Measurements from ENCODE around the gene METTL27. TPM values are rescaled to one million over a fixed set of nuclear protein-coding genes. Genes with fewer than 3 reads are reported as not detected.
"Not testable (repeated sequence)": the region's sequence is repeated elsewhere in the genome, so short reads cannot be mapped to it uniquely, and the experiment has no call there.

METTL27 gene
- total RNA-seq, 1 experiment from 2014 or later, result 2.9 TPM

DNA sequence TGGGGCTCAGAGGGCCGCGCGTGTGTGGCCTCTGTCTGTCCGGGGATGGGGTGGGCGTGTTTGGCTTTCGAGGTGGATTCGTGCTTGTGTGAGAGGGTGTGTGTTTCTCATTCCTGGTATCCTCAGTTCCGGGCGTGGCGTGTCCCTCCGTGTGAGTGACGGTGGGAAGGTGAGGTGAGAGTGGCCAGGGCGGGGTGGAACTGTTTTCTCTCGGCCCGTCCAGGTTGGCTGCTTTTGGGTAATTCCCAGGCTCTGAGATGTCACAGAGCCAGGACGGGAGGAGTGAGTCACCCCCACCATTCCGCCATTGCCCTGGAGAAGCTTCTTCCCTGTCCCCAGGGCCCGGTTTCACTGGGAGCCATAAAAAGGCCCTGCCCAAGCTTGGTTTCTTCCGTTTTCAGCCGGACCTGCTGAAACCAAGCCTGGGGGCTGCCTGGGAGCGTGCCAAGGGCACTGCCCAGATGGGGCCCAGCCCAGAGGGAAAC, 32.8 kb downstream of the METTL27 start:
- no peak for DNase-seq (ENCODE audit: low read depth in 1 of 2, low spot score in 2 of 2)
- Histone ChIP-seq H3K9me3 (replicated peaks) (no peaks in the 10 kb centered on the region), H3K4me1 (replicated peaks) (no peaks in the 10 kb centered on the region), H3K27ac (no peak overlapping the region), H3K4me3 (no peak overlapping the region), H3K27me3 (replicated peaks) (no peaks in the 10 kb centered on the region), H3K36me3 (no peaks in the 10 kb centered on the region)

DNA sequence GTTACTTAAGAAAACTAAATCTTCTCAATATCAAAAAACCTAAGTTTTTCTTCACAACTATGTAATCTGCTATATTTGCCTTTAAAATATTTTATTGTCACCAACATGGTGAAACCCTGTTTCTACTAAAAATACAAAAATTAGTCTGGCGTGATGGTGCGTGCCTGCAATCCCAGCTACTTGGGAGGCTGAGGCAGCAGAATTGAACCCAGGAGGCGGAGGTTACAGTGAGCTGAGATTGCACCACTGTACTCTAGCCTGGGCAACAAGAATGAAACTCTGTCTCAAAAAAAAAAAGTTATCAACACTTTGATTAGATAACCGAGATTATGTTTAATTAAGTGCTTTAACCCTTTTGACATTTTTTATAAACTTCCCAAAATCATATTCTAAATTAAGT, 39.9 kb downstream of the METTL27 start:
- no peak for DNase-seq (ENCODE audit: low read depth in 1 of 2, low spot score in 2 of 2)
- Histone ChIP-seq H3K4me1 (replicated peaks) (peaks cover 4% of the 10 kb centered on the region; the same call in 1 of the 2 replicates), H3K27me3 (replicated peaks) (no peaks in the 10 kb centered on the region; the same call in 1 of the 2 replicates), H3K9me3 (replicated peaks) (no peaks in the 10 kb centered on the region), H3K27ac (no peak overlapping the region), H3K4me3 (no peak overlapping the region), H3K36me3 (no peaks in the 10 kb centered on the region)

DNA sequence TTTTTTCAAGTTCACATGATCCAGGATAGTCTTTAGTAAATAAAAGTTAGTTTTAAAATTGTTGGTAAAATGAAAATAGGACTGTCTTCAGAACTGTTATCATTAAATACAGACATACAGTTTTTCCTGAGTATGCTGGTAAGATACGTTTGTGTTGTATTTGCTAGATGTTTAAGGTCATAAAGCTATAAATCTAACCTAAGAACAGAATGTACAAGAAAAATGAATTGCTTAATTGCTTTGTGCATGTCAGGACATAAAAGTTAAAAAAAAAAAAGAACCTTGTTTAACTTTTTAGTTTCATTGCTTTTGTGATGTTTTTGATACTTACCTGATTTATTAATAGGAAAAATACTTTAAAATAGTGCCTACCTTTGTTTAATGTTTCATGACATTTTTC, 40.7 kb downstream of the METTL27 start:
- Histone ChIP-seq H3K4me3 (no peak overlapping the region), H3K36me3 (no peaks in the 10 kb centered on the region), H3K27ac (no peak overlapping the region), H3K9me3 (replicated peaks) (no peaks in the 10 kb centered on the region), H3K27me3 (replicated peaks) (no peaks in the 10 kb centered on the region; the same call in 1 of the 2 replicates), H3K4me1 (replicated peaks) (peaks cover 4% of the 10 kb centered on the region; the same call in 1 of the 2 replicates)
- DNase-seq (ENCODE audit: low read depth in 1 of 2, low spot score in 2 of 2), result no peak

DNA sequence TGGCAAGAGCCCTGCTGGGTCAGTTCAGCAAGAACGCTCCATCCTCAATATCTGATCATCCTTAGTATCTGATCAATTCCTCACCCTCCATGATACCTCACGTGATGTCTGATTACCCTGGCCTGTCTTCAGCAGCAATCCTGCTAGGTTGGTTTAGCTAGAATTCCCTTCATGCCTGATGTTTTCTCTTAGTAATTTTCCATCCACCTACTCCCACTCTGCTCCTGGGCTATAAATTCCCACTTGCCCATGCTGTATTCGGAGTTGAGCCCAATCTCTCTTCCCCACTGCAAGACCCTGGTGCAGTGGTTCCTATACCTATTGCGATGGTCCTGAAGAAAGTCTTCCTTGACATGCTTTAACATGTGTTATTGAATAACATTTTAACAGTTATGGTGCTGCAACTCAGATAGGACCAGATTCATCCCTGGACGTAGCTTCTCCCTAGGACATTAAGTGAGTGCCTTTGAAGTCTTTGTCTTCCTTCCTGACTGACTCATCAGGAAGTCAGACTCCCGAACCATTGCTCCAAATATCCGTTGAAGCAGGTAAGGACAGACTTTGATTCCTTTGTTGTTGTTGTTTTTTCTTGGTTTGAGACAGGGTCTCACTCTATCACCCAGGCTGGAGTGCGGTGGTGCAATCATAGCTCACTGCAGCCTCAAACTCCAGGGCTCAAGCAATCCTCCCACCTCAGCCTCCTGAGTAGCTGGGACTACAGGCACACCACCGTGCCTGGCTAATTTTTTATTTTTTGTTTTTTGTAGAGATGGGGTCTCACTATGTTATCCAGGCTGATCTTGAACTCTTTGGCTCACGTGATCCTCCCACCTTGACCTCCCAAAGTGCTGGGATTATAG, 42.8 kb downstream of the METTL27 start:
- Histone ChIP-seq H3K27ac (no peak overlapping the region), H3K9me3 (replicated peaks) (no peaks in the 10 kb centered on the region)
- no peak for DNase-seq (ENCODE audit: low read depth in 1 of 2, low spot score in 2 of 2)

DNA sequence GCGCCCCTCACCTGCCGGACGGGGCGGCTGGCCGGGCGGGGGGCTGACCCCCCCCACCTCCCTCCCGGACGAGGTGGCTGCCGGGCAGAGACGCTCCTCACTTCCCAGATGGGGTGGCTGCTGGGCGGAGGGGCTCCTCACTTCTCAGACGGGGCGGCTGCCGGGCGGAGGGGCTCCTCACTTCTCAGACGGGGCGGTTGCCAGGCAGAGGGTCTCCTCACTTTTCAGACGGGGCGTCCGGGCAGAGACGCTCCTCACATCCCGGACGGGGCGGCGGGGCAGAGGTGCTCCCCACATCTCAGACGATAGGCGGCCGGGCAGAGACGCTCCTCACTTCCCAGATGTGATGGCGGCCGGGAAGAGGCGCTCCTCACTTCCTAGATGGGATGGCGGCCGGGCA, 45.1 kb downstream of the METTL27 start:
- H3K36me3 ChIP-seq; H3K9me3 ChIP-seq (replicated peaks); DNase-seq (ENCODE audit: low read depth in 1 of 2, low spot score in 2 of 2); H3K4me3 ChIP-seq; H3K4me1 ChIP-seq (replicated peaks); H3K27me3 ChIP-seq (replicated peaks); H3K27ac ChIP-seq: not testable (repeated sequence)

More for the DNA sequence above, 42.8 kb downstream of the METTL27 start:
- H3K4me1 ChIP-seq (replicated peaks), result peaks cover 4% of the 10 kb centered on the region; the same call in 1 of the 2 replicates
- H3K4me3 ChIP-seq, result no peak overlapping the region
- H3K27me3 ChIP-seq (replicated peaks), result no peaks in the 10 kb centered on the region; the same call in 1 of the 2 replicates
- H3K36me3 ChIP-seq, result no peaks in the 10 kb centered on the region

DNA sequence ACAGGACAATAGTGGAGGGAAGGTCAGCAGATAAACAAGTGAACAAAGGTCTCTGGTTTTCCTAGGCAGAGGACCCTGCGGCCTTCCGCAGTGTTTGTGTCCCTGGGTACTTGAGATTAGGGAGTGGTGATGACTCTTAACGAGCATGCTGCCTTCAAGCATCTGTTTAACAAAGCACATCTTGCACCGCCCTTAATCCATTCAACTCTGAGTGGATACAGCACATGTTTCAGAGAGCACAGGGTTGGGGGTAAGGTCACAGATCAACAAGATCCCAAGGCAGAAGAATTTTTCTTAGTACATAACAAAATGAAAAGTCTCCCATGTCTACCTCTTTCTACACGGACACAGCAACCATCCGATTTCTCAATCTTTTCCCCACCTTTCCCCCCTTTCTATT, 45.7 kb downstream of the METTL27 start:
- DNase-seq (ENCODE audit: low read depth in 1 of 2, low spot score in 2 of 2); H3K4me3 ChIP-seq; H3K4me1 ChIP-seq (replicated peaks); H3K27ac ChIP-seq; H3K36me3 ChIP-seq; H3K27me3 ChIP-seq (replicated peaks); H3K9me3 ChIP-seq (replicated peaks): not testable (repeated sequence)

DNA sequence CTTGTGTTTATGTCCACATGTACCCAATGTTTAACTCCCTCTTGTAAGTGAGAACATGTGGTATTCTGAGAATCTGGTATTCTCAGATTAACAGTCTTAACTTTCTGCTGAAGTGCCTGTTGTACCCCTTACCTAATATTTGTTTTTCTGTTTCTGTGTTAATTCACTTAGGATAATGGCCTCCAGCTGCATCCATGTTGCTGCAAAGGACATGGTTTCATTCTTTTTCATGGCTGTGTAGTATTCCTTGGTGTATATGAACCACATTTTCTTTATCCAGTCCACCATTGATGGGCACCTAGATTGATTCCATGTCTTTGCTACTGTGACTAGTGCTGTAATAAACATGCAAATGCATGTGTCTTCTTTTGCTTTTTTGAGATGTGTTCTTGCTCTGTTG, 47.1 kb downstream of the METTL27 start:
- not testable (repeated sequence) for H3K36me3 ChIP-seq; DNase-seq (ENCODE audit: low read depth in 1 of 2, low spot score in 2 of 2); H3K27ac ChIP-seq; H3K27me3 ChIP-seq (replicated peaks); H3K4me3 ChIP-seq; H3K9me3 ChIP-seq (replicated peaks); H3K4me1 ChIP-seq (replicated peaks)

DNA sequence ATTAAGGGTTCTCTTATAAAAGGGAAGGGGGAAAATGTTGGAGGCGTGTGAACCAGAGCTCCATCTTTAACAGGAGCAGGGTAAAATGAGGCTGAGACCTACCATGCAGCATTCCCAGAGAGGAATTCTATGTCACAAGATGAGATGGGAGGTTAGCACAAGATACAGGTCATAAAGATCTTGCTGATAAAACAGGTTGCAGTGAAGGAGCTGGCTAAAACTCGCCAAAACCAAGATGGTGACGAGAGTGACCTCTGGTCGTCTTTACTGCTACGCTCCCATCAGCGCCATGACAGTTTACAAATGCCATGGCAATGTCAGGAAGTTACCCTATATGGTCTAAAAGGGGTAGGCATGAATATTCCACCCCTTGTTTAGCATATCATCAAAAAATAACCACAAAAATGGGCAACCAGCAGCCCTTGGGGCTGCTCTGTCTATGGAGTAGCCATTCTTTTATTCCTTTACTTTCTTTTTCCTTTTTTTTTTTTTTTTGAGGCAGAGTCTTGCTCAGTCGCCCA, 51.1 kb downstream of the METTL27 start:
- not testable (repeated sequence) for H3K4me3 ChIP-seq; H3K27ac ChIP-seq; H3K4me1 ChIP-seq (replicated peaks); H3K27me3 ChIP-seq (replicated peaks); DNase-seq (ENCODE audit: low read depth in 1 of 2, low spot score in 2 of 2); H3K9me3 ChIP-seq (replicated peaks); H3K36me3 ChIP-seq

DNA sequence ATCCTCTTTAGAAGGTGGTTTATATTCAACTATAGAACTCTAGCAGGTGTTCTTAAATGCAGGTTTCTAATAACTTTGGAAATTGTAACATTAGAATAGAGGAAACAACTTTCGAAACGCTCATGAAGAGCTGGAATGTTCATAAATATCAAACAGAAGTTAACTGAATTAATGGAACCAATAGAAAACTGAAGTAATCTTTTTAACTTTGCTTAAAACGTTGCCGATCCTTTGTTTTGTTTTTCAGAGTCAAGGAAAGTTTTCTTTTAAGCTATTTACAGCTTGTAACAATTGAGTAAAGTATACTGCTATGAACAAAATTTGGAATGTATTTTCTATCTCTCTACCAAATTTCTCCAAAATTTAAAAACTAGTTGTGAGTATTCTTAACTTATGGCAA, 53.3 kb downstream of the METTL27 start:
- Histone ChIP-seq H3K4me1 (replicated peaks) (no peaks in the 10 kb centered on the region), H3K4me3 (no peak overlapping the region), H3K9me3 (replicated peaks) (no peaks in the 10 kb centered on the region)

DNA sequence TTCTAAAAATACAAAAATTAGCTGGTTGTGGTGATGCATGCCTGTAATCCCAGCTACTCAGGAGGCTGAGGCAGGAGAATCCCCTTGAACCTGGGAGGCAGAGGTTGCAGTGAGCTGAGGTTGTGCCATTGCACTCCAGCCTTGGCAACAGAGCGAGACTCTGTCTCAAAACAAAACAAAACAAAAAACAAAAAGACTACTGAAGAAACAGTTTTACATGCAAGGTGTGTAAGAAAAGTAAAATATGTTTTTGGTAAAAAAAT, 54.6 kb downstream of the METTL27 start:
- DNase-seq (ENCODE audit: low read depth in 1 of 2, low spot score in 2 of 2); H3K27me3 ChIP-seq (replicated peaks); H3K36me3 ChIP-seq; H3K27ac ChIP-seq; H3K4me1 ChIP-seq (replicated peaks); H3K4me3 ChIP-seq; H3K9me3 ChIP-seq (replicated peaks): not testable (repeated sequence)

More for the DNA sequence above, 53.3 kb downstream of the METTL27 start:
- H3K27me3 ChIP-seq (replicated peaks), result no peaks in the 10 kb centered on the region
- DNase-seq (ENCODE audit: low read depth in 1 of 2, low spot score in 2 of 2), result no peak
- no peak overlapping the region for H3K27ac ChIP-seq
- H3K36me3 ChIP-seq, result no peaks in the 10 kb centered on the region

DNA sequence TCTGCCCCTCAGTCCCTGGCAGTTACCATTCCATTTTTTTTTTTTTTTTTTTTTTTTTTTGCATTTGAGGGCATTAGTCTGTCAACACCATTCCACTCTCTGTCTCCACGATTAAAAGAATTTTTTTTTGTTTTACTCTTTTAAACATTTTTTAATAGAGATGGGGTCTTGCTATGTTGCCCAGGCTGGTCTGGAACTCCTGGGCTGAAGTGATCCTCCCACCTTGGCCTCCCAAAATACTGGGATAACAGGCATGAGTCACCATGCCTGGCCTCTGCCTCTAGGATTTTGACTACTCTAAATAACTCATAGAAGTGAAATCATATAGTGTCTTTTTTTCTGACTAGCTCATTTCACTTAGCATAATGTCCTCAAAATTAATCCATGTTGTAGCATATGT, 55.7 kb downstream of the METTL27 start:
- Histone ChIP-seq H3K9me3 (replicated peaks) (no peaks in the 10 kb centered on the region), H3K36me3 (no peaks in the 10 kb centered on the region), H3K27ac (no peak overlapping the region), H3K4me1 (replicated peaks) (no peaks in the 10 kb centered on the region), H3K27me3 (replicated peaks) (no peaks in the 10 kb centered on the region), H3K4me3 (no peak overlapping the region)
- no peak for DNase-seq (ENCODE audit: low read depth in 1 of 2, low spot score in 2 of 2)

Other genes with a start within 250 kb of the METTL27 start
- not detected in 2 replicates for gene MLXIPL, start 218.0 kb downstream of the METTL27 start, total RNA-seq (2014; rRNA removed; shearing (Covaris generic))
- gene VPS37D, start 174.7 kb downstream of the METTL27 start, total RNA-seq (2014; rRNA removed; shearing (Covaris generic)), result 1.0 and 1.8 TPM in 2 replicates
- gene DNAJC30, start 159.1 kb downstream of the METTL27 start, total RNA-seq (2014; rRNA removed; shearing (Covaris generic)), result 1.3 TPM in 2 replicates
- 42.2 and 45.5 TPM in 2 replicates for gene BUD23, start 158.9 kb downstream of the METTL27 start, total RNA-seq (2014; rRNA removed; shearing (Covaris generic))
- gene STX1A, start 122.8 kb downstream of the METTL27 start, total RNA-seq (2014; rRNA removed; shearing (Covaris generic)), result 8.8 and 10.1 TPM in 2 replicates
- 23.6 and 25.8 TPM in 2 replicates for gene ABHD11, start 103.7 kb downstream of the METTL27 start, total RNA-seq (2014; rRNA removed; shearing (Covaris generic))
- gene CLDN3, start 72.2 kb downstream of the METTL27 start, total RNA-seq (2014; rRNA removed; shearing (Covaris generic)), result not detected in 2 replicates
- gene CLDN4, start 11.5 kb downstream of the METTL27 start, total RNA-seq (2014; rRNA removed; shearing (Covaris generic)), result 0.16 TPM in 1 of 2 replicates, not detected in the other
- gene TMEM270, start 18.6 kb upstream of the METTL27 start, total RNA-seq (2014; rRNA removed; shearing (Covaris generic)), result not detected in 2 replicates
- not detected in 2 replicates for gene ELN, start 185.7 kb upstream of the METTL27 start, total RNA-seq (2014; rRNA removed; shearing (Covaris generic))
- gene LIMK1, start 241.3 kb upstream of the METTL27 start, total RNA-seq (2014; rRNA removed; shearing (Covaris generic)), result 38.1 and 60.5 TPM in 2 replicates

All from SJSA1 (cell line).